ENCODE data around the gene GSTT2. TPM values are rescaled to one million over a fixed set of nuclear protein-coding genes. Genes with fewer than 3 reads are reported as not detected.

The GSTT2 gene
- total and polyA plus RNA-seq, 10 of the 15 experiments (the other 5 are each of a cell fraction or from before 2014, with no cell fraction given): not detected

GRCh38 chr22:24006207-24006913 lies 26.4 kb downstream of the GSTT2 start:
- POLR2A ChIA-PET: interaction anchor here (1.0 kb wide), 1 partner anchor 39 kb away, joined by 3 read pairs; no protein-coding TSS in a partner anchor
- no peak overlapping the region for H3K4me2 ChIP-seq (ENCODE audit: control insufficient read depth, insufficient read depth)
- H4K20me1 ChIP-seq (ENCODE audit: control insufficient read depth, insufficient read depth): no peaks in the 10 kb centered on the region
- TF ChIP-seq MLLT1 (IDR thresholded peaks at IDR 0.05) (peak; percentile 58; the same call in 1 of the 2 replicates), CTCF (IDR thresholded peaks at IDR 0.05 in 2 of 3, conservative IDR thresholded peaks at IDR 0.05 in 1 of 3; ENCODE audit: control insufficient read depth in 2 of 3, extremely low read depth in 1 of 3, insufficient read depth in 1 of 3, low read depth in 3 of 3, low read length in 3 of 3) (no peak)
- 52% methylated on average over 10 of the region's 10 CpGs for WGBS (ENCODE audit: insufficient coverage, insufficient replicate concordance, low lambda C conversion rate, missing lambda C conversion rate)
- SMC1A ChIA-PET (ENCODE audit: uncharacterized antibody, unreplicated experiment): no interaction called here
- H3K4me1 ChIP-seq (ENCODE audit: control insufficient read depth, insufficient read depth, low read length): no peaks in the 10 kb centered on the region
- peaks cover 3% of the 10 kb centered on the region for H3K79me2 ChIP-seq (ENCODE audit: control insufficient read depth, insufficient read depth, low read length)
- no peaks in the 10 kb centered on the region for H3K27me3 ChIP-seq (replicated peaks in 1 of 2; ENCODE audit: control insufficient read depth in 2 of 2, insufficient read depth in 2 of 2, low read length in 1 of 2)
- ATAC-seq (no peak), FAIRE-seq (no peak), DNase-seq (ENCODE audit: low read depth, low spot score) (no peak)
- H2AFZ ChIP-seq (ENCODE audit: control insufficient read depth, low read depth, low read length): no peak overlapping the region
- H3K36me3 ChIP-seq (ENCODE audit: control insufficient read depth in 2 of 2, insufficient read depth in 2 of 2, low read length in 1 of 2): no peaks in the 10 kb centered on the region
- CTCF ChIA-PET: interaction anchor here (1.0 kb wide), 1 partner anchor 151 kb away, joined by 3 read pairs; no protein-coding TSS in a partner anchor
- RAD21 ChIA-PET (ENCODE audit: unreplicated experiment): no interaction called here
- in situ Hi-C loops (cut with MboI): loop anchor here (5.0 kb wide), 1 partner anchor 69 kb away; no protein-coding TSS in a partner anchor
- H3K9me3 ChIP-seq (replicated peaks; ENCODE audit: control insufficient read depth, insufficient read depth, low read length): no peaks in the 10 kb centered on the region
- no TSS peak for BruUV-seq (replicated peaks)
- H3K9ac ChIP-seq (ENCODE audit: control insufficient read depth, insufficient read depth, low read length): no peak overlapping the region
- no peak overlapping the region for H3K27ac ChIP-seq (ENCODE audit: control insufficient read depth, insufficient read depth)
- intact Hi-C loops (cut with micrococcal nuclease; ENCODE audit: unreplicated experiment): loop anchor here (10.0 kb wide), 1 partner anchor 62 kb away; no protein-coding TSS in a partner anchor
- H3K4me3 ChIP-seq: no peak overlapping the region
